KG1 (cell line): Measurements from ENCODE around the gene IFT20.

ENCODE experiments used
- DNase-seq: peaks from one replicate; lab custom pipeline; 2025; lab: John Stamatoyannopoulos, UW

The IFT20 gene, protein sequence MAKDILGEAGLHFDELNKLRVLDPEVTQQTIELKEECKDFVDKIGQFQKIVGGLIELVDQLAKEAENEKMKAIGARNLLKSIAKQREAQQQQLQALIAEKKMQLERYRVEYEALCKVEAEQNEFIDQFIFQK

DNA sequence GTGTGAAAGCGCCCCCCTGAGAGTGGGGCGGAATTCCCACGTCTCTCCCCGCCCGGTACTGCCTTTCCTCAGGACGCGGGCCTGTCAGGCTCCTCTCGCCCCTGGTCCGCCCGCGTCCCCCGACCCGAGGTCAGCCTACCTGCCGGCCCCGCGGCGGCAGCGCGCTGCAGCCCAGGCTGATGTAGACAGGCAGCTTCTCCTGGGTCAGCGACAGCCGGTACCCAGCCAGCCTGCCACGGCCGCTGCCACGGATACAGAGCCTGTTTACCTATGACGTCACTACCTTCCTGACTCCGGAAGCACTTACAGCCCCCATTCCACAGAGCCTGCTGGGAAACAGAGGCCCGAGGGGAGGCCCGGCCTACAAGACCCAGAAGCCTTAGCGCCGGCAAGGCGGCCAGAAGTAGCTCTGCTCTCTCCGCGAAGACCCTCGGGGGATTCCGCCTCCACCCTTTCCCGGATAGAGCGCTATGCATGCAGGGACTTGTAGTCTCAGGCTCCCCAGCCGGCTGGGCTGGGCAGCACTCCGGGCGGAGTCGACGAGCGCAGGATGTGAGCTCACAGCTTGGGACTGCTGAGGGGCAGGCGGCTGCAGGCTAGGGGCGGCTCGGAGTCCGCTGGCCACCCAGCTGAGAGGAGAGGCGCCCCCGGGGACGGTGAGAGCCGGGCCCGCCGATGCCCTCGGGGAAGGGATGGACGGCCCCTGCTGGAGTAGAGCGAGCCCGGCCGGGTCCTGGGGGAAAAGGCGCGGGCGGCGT is at the start of gene IFT20, which contains the start of gene TNFAIP1:
IFT20 (minus strand) TSS at position 272 of the 758 bp plus-strand sequence. CDS start 3,487 bp downstream, outside the sequence.
TNFAIP1 (plus strand) TSS at position 561 of the 758 bp plus-strand sequence. CDS start 3,761 bp downstream, outside the sequence.
- peak; percentile 93 for DNase-seq

DNA sequence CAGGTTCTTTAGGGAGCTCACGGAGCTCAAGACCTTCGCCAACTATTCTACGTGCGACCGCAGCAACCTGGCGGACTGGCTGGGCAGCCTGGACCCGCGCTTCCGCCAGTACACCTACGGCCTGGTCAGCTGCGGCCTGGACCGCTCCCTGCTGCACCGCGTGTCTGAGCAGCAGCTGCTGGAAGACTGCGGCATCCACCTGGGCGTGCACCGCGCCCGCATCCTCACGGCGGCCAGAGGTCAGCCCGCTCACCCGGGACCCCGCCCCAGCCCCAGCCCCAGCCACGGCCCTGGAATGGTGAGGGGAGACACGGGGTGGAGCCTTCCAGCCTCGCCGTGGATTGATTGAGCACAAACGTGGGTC is 49.7 kb upstream of the IFT20 start:
- DNase-seq: no peak

DNA sequence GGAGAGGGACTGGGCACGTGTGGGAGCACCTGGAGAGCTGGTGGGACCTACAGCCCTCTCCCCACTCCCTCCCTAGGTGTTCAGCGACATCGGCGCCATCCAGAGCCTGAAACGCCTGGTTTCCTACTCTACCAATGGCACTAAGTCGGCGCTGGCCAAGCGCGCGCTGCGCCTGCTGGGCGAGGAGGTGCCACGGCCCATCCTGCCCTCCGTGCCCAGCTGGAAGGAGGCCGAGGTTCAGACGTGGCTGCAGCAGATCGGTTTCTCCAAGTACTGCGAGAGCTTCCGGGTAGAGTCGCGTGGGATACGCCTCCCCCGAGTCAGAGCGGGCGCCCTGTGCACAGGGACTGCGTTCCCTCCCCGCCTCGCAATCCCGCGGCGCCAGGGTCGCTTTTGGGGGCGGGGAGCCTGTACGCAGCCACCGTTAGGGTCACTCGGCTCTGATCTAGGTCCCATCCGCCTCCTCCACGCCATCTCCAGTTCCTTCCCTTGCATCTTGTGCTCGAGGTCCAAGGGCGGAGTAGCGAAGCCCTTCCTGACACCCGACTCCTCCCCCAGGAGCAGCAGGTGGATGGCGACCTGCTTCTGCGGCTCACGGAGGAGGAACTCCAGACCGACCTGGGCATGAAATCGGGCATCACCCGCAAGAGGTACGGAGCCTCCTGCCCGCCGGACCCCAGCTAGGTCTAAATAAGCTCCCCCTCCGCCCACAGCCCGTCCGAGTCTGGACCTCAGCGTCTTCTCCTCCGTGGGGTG is 49.2 kb upstream of the IFT20 start:
- DNase-seq: no peak

DNA sequence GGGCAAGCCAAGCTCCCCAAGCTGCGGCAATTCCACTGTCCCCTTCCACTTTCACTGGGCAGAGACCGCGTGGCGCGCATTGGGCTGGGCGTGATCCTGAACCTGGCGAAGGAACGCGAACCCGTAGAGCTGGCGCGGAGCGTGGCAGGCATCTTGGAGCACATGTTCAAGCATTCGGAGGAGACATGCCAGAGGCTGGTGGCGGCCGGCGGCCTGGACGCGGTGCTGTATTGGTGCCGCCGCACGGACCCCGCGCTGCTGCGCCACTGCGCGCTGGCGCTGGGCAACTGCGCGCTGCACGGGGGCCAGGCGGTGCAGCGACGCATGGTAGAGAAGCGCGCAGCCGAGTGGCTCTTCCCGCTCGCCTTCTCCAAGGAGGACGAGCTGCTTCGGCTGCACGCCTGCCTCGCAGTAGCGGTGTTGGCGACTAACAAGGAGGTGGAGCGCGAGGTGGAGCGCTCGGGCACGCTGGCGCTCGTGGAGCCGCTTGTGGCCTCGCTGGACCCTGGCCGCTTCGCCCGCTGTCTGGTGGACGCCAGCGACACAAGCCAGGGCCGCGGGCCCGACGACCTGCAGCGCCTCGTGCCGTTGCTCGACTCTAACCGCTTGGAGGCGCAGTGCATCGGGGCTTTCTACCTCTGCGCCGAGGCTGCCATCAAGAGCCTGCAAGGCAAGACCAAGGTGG is 46.0 kb upstream of the IFT20 start:
- no peak for DNase-seq

DNA sequence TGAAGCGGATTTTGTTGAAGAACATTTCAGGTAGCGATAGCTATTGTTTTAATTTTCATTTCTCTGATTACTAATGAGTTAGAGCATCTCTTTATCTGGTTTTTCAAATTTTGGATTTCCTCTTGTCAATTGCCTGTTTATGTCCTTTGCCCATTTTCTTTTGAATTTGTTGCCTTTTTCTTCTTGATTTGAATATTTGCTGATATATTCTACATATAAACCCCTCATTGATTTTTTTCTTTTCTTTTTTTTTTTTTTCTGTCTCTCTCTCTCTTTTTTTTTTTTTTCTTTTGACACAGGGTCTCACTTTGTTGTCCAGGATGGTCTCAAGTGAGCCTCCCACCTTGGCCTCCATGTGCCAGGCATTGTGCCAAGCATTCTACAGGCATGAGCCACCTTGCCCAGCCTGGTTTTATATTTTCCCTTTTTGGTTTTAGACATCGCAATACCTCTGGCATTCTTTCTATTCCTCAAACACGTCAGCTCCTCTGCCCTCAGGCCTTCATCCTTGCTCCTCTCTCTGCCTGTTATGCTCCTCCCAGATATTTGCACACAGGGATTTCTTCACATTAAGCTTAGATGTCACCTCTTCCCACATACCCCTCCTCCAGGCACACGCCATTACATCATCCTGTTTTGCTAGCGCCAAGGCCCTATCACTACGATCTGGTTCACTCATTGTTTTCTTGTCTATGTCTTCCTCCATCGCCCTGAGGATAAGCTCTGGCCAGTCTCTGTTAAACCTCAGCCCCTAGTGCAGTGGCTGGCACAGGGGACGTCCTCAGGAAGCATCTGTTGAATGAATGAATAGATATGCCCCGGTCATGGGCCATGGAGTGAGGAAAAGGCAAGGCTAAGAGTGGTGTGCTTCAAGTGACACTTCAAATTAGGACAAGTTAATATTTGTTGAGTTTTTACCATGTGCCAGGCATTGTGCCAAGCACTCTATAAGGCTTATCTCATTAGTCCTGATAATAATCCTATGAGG is 44.8 kb upstream of the IFT20 start:
- DNase-seq: no peak

DNA sequence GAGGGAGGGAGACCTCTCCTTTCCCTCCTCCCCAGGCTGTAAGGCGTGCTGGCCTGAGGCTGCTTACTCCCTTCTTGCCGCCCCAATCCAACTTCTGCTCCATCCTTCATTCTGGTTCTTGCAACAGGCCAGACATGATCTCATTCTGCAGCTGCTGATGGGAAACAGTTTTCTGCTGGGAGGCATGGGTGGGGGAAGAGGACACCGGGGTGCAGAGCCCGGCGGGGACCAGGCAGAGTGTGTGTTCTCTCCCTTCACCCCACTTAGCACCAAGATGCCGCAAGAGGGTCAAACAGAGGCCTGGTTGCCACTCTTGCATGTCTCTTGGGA is 37.6 kb upstream of the IFT20 start:
- DNase-seq: no peak

DNA sequence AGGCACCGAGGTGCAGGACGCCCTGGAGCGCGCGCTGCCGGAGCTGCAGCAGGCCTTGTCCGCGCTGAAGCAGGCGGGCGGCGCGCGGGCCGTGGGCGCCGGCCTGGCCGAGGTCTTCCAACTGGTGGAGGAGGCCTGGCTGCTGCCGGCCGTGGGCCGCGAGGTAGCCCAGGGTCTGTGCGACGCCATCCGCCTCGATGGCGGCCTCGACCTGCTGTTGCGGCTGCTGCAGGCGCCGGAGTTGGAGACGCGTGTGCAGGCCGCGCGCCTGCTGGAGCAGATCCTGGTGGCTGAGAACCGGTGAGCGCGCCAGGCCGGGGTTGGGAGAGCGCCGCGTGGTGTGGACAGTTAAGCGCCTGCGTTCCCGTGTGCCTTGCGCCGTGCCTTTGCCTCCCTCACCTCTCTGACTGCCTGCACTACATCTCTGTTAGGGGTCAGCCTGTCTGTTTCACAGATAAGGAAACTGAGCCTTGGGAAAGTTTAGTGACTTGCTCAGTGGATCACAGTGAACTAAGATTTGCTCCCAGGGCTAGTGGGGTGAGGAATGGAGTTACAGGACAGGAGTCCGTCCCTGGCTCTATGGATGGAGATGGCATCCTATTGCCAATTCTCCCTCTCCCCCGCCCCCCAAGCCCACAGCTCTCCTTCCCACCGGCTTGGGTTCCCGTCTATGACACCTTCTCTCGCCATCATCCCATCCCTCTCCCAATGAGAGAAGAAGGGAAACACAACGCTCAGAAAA is 37.1 kb upstream of the IFT20 start:
- no peak for DNase-seq

DNA sequence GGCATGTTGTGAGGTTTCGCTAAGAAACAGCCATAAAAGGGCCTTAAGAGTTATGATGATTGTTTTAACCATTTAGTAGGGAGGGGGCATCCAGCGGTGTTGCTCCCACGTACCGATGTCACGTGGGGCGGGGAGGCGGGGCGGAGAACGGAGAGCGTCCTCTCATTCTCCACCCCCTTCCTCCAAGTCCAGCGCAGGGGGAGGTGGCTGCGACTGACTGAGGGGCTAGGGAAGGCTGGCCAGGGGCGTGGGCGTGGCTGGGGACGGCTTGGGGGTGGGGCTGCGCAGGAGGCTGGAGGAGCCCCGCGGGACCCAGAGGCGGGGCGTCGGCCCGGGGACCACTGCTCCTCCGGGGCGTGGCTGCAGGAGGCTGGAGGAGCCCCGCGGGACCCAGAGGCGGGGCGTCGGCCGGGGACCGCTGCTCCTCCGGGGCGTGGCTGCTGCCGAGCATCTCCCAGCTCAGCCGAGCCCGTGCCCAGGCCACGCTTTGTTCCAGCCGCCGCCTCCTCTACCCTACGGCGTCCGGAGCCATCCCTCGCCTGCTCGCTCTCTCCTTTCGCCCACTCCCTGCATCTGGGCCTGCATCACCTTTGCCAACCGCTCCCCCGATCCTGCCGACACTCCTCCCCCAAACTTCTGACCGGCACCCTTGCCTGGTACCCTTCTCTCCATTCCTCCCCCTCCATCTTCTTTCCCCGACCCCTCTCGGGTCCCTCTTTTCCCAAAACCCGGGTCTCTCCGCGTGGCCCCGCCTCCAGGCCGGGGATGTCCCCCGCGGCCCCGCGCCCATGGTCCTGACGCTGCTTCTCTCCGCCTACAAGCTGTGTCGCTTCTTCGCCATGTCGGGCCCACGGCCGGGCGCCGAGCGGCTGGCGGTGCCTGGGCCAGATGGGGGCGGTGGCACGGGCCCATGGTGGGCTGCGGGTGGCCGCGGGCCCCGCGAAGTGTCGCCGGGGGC is 36.3 kb upstream of the IFT20 start, which contains the start of gene SARM1:
SARM1 (plus strand) TSS at position 450 of the 958 bp plus-strand sequence; CDS start at position 789, 339 bp downstream.
- no peak for DNase-seq

DNA sequence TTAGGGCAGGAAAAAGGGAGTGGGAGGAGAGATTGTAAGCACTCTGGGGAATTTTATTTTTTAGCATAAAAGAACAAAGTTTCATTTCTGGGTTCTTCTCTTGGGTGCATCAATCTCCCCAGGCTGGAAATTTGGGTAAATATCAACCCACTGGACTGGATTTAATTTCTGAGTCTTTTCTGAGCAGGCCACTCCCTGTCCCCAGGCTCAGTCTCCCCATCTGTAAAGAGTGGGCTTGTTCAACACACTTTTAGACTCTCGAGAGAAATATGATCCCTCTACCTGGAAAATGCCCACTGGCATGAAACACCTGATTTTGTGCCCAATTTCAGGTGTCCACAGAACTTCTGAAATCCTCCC is 35.5 kb upstream of the IFT20 start:
- no peak for DNase-seq

DNA sequence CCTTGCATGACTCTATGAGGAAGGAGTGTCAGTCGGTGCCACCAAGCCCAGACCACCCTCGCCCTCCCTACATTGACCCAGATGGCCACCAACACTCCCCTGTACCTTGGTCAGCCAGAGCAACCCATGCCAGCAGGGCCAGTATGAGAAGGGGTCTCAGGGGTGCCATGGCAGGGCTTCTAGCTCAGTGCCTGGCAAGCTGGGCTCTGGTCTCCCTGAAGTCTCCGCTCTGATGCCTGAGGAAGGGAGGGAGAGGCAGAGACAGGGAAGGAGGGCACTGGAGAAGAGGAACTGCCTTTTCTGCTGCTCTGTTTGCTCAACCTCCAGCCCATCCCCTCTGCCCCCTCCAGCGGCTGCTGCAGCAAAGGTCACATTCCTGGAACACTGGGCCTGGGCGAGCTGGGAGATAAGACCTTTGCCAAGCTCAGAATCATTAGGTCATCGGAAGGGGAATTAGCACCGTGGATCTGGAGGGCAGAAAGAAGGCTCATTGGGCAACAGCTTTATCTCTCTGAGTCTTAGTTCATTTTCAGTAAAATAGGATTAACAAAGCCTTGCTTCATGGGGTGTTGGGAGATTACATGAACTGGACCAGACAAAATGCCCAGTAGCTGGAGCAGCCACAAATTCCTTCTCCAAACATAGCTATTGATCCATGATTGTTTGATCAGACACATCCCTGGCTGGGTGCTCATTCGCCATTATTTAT is 34.9 kb upstream of the IFT20 start, which contains the start of gene VTN:
VTN (minus strand) TSS at position 273 of the 709 bp plus-strand sequence; CDS start at position 169, 104 bp downstream.
- no peak for DNase-seq

DNA sequence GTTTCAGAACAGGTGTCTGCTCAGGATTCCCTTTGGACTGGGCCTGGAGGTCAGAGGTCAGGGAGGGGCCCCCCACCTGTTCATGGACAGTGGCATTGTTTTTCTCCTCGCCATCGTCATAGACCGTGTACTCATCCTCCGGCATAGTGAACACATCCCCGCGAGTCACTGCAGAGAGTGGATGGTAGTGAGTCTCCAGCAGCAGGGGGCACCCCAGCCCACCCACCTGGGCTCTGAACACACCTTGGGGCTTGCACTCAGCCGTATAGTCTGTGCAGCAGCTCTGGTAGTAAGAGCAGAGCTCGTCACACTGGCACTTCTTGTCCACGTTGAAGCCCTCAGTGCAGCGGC is 34.4 kb upstream of the IFT20 start:
- no peak for DNase-seq

DNA sequence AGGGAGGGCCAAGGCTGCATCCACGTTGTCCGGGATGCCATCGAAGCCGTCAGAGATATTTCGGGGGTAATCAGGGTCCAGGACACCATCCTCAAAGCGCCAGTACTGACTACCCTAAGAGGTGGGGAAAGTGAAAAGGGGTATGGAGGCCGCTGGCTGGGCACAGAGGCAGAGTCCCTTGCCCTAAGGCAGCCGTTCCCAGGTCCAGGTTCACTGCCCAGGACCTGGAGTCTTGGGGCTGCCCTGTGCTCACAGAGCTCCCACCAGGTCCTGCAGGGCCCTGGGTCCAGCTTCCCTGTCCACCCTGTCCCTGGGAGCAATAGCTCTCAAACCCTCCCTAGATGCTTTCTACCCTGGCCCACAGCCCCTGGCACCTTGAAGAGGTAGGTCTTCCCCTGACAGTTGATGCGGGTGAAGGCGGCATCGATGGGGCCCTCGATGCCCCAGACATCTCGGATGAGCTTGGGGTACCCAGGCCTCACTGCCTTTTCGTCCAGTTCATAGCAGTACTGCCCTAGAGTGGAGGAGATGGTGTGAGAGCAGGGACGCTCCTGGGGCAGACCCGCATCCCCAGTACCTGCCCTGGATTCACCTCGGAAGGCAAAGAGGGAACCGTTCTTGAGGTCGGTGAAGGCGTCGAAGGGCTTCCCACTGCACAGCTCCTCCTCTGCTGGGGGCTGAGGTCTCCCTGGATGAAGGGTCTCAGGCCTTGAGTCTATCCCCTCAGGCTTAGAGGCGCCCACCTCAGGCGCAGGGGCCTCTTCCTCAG is 33.8 kb upstream of the IFT20 start:
- no peak for DNase-seq

DNA sequence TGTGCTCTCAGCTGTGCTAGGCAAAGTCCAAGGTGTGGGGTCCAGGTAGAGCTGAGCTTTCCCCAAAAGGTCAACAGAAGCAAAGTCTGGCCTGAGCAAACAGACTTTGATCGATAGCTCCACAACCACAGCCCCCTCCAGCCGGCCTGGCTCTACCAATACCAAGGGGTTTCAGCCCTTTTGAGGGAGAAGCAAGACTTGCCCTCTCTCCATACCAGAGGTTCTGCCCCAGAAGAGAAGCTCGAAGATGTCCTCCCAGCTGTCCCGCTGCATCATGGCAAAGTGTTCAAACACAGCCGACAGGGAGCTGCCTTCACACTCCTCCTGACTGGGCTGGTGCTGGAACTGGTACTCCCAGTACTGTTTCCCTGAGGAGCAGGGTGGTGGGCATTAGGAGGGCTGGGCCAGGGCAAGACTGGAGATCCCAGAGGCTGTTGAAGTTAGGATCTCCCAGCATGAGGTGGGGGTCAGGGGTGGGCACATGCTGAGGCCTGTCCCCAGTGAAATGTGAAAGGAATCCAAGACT is 33.1 kb upstream of the IFT20 start:
- no peak for DNase-seq

DNA sequence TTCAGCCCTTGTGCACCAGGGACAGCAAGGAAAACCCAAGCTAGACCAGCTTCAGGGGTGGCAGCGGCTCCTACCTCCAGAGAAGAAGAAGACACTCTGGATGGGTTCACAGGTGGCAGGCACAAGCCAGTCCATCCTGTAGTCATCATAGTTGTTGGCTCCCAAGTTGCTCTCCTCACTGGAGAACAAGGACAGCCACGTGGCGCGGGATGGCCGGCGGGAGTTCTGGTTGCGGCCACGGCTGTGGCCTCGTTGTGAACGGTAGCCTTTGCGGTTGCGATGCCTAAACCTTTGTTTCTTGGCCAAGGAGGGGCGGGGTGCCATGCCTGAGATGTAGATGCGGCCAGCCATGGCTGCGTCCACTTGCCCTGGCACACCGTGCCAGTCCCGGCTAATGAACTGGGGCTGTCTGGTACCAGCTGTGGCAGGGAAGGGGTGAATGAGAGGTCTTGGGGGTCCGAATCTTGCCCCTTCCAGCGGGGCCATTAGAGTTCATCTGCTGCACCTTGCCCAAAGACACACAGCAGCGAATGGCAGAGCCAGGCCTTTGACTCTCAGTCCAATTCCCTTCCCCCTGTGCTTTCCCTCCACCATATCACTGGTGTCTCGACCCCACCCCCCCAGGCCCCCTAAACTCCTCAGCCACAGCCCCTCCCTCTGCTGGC is 32.5 kb upstream of the IFT20 start:
- no peak for DNase-seq

DNA sequence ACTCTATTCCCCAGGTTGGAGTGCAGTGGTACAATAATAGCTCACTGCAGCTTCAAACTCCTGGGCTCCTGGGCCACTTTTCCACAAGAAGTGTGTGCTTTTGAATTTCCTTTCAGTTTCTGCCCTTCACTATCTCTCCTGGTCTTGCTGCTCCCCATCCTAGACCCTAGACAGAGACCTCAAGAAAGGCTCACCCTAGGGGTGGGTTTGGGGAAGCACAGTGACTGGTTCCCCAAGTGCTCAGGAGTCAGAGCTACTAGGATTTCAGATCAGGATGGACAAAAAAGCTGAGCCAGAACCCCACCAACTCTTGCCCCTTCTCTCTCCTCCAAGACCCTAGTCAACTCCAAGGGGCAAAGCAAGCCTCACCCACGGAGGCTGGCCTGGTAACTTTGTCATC is 31.3 kb upstream of the IFT20 start:
- DNase-seq: no peak

DNA sequence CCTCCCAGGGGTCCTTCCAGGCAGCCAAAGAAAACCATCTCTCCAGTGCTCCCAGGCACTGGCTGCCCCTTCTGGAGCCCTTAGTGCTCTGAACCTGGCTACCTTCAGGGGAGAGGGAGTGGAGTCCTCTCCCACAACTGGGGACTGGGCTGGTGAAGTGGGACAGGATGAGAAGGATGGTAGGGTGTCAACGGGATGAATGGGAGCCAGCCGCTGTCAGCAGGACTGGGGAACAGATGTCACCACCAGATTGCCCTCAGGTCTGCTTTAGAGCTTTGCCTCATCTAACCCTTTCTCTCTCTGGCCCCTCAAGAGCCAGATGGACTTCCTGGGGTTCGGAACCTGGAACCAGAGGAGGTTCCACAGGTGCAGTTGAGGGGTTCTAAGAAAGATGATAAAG is 30.2 kb upstream of the IFT20 start:
- DNase-seq: no peak

DNA sequence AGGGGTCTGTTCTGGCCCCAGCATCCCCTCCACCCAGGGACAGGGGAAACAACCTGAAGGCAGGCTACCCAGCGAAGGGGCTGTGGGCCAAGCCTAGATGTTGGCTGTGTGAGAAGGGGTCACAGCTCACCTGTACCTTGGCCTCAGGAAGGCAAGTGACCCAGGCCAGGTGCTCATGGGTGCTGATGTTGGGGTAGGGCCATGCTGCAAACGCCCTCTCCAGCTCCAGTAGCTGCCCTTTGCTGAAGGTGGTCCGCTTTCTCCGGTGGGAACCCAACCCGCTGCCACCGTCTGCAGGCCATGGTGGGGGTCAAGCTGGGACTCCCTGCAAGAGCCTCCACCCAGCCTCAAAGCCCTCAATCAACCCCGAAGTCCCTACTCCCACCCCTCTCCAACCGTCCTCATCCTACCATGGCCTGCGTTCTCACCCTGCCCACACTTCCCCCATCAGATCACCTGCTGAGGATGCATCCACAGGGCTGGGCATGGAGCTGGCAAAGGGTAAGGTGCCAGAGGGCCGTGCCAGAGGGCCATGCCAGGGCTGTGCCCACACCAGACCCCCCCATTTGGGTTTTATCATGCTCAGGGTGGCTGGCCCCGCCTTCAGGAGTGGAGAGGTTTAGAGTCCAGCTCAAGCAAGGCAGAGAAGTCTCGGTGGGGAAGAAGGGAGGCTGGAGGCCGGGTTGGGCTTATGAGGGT is 29.5 kb upstream of the IFT20 start, which contains the start of gene SEBOX:
SEBOX (minus strand) TSS at position 535 of the 699 bp plus-strand sequence; CDS start at position 487, 48 bp downstream.
- DNase-seq: no peak
